GM19035 (cell line): ENCODE results near the gene CLIC6.
"Not testable (repeated sequence)": the region's sequence is repeated elsewhere in the genome, so short reads cannot be mapped to it uniquely, and the experiment has no call there.

ENCODE experiments used
- ATAC-seq: cut with Tn5 transposase; IDR thresholded peaks from one replicate; pipeline ENCODE4 v1.9.1; 2021; ENCODE audit not compliant: unreplicated experiment

Gene CLIC6

GRCh38 chr21:34691390-34692032 is 22.7 kb downstream of the CLIC6 start:
- no peak for ATAC-seq

GRCh38 chr21:34692458-34693020 is 23.7 kb downstream of the CLIC6 start:
- no peak for ATAC-seq

GRCh38 chr21:34693192-34693810 is 24.5 kb downstream of the CLIC6 start:
- no peak for ATAC-seq

GRCh38 chr21:34695434-34695833 is 26.6 kb downstream of the CLIC6 start:
- peak; percentile 62 for ATAC-seq

- no peak for ATAC-seq
Measured at GRCh38 chr21:34696121-34696520, 27.3 kb downstream of the CLIC6 start.

GRCh38 chr21:34697826-34698225 is 29.0 kb downstream of the CLIC6 start:
- ATAC-seq = no peak

- ATAC-seq = no peak
Measured at GRCh38 chr21:34698270-34699015, 29.6 kb downstream of the CLIC6 start.

- ATAC-seq = no peak
Measured at GRCh38 chr21:34700605-34701004, 31.8 kb downstream of the CLIC6 start.

- no peak for ATAC-seq
Measured at GRCh38 chr21:34701726-34702125, 32.9 kb downstream of the CLIC6 start.

GRCh38 chr21:34702341-34703170 is 33.8 kb downstream of the CLIC6 start:
- no peak for ATAC-seq

- no peak for ATAC-seq
Measured at GRCh38 chr21:34703571-34703970, 34.8 kb downstream of the CLIC6 start.

GRCh38 chr21:34704119-34704518 is 35.3 kb downstream of the CLIC6 start:
- ATAC-seq = no peak

- no peak for ATAC-seq
Measured at GRCh38 chr21:34705011-34705410, 36.2 kb downstream of the CLIC6 start.

- ATAC-seq = no peak
Measured at GRCh38 chr21:34706337-34706736, 37.5 kb downstream of the CLIC6 start.

- ATAC-seq = peak; percentile 82
Measured at GRCh38 chr21:34707876-34708325, 39.1 kb downstream of the CLIC6 start.

GRCh38 chr21:34713621-34714020 is 44.8 kb downstream of the CLIC6 start:
- ATAC-seq = no peak

GRCh38 chr21:34715518-34715917 is 46.7 kb downstream of the CLIC6 start:
- ATAC-seq = no peak

- ATAC-seq = no peak
Measured at GRCh38 chr21:34715985-34716596, 47.3 kb downstream of the CLIC6 start.

- not testable (repeated sequence) for ATAC-seq
Measured at GRCh38 chr21:34718529-34718928, 49.7 kb downstream of the CLIC6 start.

- no peak for ATAC-seq
Measured at GRCh38 chr21:34722684-34723300, 54.0 kb downstream of the CLIC6 start.
